Measurements from ENCODE around the gene CHMP6. TPM values are rescaled to one million over a fixed set of nuclear protein-coding genes. Genes with fewer than 3 reads are reported as not detected.

The CHMP6 gene
- total RNA-seq, 1 donor from 2014 or later, result 29.1 TPM

DNA sequence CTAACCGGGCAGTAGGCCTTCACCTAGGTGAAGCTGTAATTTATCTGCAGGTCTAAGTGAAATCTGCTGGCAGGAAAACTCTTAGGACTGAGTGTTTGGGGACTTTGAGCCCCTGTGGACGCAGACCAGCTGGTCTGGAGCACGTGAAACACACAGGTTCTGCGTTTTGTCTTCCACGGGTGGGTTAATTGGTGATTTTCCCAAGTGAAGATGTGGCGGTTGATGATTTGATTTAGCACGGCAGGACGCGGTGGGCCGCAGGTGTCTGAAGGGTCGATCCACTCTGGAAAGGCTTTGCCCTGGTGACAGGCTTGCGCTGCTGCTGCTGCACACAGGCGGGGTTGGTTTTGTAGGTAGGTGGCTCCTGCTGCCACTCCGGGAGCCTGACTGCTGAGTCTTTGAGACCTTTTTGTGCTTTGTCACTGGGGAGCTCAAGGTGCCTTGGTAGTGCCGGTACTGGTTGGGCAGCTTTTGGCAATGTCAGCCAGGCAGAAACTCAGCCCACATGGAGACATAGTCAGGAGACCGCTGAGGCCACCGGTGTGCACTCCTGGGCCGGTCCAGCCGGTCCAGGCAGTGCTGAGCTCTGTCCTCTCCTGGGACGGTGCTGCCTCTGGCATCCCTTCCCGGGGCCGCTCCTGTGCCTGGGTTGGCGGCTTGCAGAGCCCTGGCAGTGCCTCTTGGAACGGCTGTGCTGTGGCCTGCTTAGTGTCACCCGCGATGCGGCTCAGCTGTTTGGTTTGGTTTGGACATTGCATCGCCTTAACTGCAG, 45.6 kb downstream of the CHMP6 start:
- Mint-ChIP-seq H3K9me3 (no peaks in the 10 kb centered on the region), H3K4me3 (peak overlapping the region; percentile 94), H3K36me3 (peaks cover 3% of the 10 kb centered on the region), H3K27ac (peak overlapping the region; percentile 97), H3K27me3 (no peaks in the 10 kb centered on the region), H3K4me1 (ENCODE audit: unreplicated experiment) (peaks cover 51% of the 10 kb centered on the region)
- TF ChIP-seq, protein P1, sequence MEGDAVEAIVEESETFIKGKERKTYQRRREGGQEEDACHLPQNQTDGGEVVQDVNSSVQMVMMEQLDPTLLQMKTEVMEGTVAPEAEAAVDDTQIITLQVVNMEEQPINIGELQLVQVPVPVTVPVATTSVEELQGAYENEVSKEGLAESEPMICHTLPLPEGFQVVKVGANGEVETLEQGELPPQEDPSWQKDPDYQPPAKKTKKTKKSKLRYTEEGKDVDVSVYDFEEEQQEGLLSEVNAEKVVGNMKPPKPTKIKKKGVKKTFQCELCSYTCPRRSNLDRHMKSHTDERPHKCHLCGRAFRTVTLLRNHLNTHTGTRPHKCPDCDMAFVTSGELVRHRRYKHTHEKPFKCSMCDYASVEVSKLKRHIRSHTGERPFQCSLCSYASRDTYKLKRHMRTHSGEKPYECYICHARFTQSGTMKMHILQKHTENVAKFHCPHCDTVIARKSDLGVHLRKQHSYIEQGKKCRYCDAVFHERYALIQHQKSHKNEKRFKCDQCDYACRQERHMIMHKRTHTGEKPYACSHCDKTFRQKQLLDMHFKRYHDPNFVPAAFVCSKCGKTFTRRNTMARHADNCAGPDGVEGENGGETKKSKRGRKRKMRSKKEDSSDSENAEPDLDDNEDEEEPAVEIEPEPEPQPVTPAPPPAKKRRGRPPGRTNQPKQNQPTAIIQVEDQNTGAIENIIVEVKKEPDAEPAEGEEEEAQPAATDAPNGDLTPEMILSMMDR (conservative IDR thresholded peaks at IDR 0.05), result no peak
- no peak for DNase-seq (ENCODE audit: extremely low spot score, unreplicated experiment)

DNA sequence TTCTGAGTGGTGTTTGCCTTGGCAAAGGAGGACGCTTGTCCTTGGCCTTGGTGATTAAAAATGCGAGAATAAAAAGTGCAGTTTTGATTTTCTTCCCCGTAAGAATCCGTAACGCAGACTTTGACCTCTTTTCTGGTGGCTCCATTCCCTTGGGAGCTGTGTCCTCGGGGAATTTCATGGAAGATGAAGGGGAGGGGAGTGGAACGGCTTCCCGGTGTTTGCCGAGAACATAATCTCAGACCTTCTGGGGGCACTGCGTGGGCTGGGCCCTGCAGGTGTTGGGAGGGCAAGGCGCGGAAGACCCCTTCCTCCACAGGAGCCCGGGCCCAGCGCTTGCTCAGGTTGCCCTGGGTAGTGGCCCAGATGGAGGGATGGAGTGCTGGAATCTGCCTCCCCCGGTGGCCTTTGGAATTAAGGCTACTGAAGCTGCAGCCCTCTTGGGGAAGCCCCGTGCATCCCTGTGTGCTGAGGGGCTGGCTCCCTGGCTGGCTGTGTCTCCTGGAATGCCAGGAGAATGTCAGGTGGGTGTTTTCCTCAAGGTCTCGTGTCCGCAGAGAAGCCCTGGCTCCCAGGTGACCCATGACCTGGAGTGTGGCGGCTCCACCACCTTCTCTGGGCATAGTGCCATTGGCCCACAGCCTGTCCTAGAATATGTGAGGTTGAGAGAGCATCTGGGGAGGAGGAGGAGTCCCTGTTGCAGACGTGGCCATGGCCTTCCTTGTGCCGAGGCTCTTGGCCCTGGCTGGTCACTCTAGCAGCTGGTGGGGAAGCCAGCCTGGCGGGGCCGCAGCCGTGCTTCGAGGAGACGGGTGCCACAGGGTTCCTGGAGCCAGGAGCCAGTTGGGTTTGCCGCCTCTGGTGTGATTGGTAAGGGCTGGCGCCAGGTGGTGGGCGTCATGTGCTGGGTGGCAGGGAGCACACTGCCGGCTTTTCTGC, 46.4 kb downstream of the CHMP6 start:
- Mint-ChIP-seq H3K4me1 (ENCODE audit: unreplicated experiment) (peaks cover 49% of the 10 kb centered on the region), H3K36me3 (peaks cover 3% of the 10 kb centered on the region), H3K9me3 (no peaks in the 10 kb centered on the region), H3K4me3 (peak overlapping the region; percentile 94), H3K27ac (peak overlapping the region; percentile 97), H3K27me3 (no peaks in the 10 kb centered on the region)
- no peak for DNase-seq (ENCODE audit: extremely low spot score, unreplicated experiment)
- TF ChIP-seq, protein P1 (conservative IDR thresholded peaks at IDR 0.05), result peak; percentile 16

DNA sequence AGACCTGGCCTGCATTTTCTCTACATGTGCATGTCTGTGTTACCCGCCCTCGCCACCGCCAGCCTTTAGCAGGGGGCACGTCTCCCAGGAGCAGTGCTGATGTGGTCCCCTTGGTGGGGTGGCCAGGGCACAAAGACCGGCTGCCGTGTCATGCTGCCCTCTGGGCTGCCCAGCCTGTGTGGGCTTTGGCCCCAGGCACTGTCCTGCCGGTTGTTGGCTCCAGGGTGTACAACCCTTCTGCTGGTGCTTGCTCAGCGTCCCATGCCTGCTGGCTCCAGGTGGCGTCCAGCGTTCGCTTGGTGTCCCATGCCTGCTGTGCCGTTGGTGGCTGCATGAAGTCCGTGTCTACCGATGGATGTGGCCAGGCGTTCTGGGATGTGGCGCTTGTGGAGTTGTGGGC, 47.5 kb downstream of the CHMP6 start:
- Mint-ChIP-seq H3K4me1 (ENCODE audit: unreplicated experiment) (peaks cover 46% of the 10 kb centered on the region), H3K4me3 (no peak overlapping the region), H3K27me3 (no peaks in the 10 kb centered on the region), H3K27ac (peak overlapping the region; percentile 56), H3K9me3 (no peaks in the 10 kb centered on the region), H3K36me3 (peaks cover 3% of the 10 kb centered on the region)
- no peak for DNase-seq (ENCODE audit: extremely low spot score, unreplicated experiment)
- TF ChIP-seq, protein P1 (conservative IDR thresholded peaks at IDR 0.05), result no peak

DNA sequence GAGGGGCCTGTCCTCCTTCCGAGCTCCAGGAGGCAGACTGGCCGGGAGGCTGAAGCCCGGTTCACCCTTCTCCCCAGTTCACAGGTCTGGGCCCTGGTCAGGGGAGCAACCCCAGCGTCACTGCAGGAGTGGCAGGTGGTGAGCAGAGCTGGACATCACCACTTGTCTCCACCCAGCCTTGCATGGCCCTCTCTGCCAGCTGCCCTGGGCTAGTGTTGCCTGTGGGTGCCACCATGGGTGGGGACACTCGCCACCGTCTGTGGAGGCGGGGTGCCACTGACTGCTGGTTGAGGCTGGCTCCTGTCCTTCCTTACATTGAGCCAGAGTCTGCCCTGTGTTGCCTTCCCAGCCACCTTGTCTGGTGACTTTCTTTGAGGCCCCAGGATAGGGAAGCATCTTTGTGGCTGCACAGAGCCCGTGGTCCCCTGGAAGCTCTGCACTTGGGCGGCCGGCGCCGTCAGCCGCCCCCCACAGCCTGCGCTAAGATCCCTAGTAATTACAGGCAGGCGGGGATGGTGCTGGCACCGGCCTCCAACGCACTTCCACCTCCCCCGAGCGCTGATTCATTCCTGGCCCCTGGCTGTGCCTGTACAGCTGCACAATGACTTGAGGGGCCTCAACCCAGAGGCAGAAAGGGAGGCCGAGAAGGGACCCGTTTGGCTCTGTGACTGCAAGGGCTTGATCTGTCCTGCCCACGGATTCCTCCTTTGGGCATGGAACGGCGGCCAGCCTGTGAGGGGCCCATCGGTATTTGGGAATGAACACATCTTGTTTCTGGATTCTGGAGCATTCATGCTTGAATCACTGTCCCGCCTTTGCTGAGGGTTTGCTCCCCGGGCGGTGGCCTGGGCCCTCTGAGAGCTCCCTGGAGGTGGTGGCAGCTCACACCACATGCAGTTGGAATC, 48.5 kb downstream of the CHMP6 start:
- TF ChIP-seq, protein P1 (conservative IDR thresholded peaks at IDR 0.05), result no peak
- peak overlapping the region; percentile 94 for H3K27ac Mint-ChIP-seq
- DNase-seq (ENCODE audit: extremely low spot score, unreplicated experiment), result no peak
- peaks cover 3% of the 10 kb centered on the region for H3K36me3 Mint-ChIP-seq
- no peaks in the 10 kb centered on the region for H3K27me3 Mint-ChIP-seq
- H3K9me3 Mint-ChIP-seq, result no peaks in the 10 kb centered on the region
- H3K4me3 Mint-ChIP-seq, result peak overlapping the region; percentile 71
- H3K4me1 Mint-ChIP-seq (ENCODE audit: unreplicated experiment), result peaks cover 55% of the 10 kb centered on the region

DNA sequence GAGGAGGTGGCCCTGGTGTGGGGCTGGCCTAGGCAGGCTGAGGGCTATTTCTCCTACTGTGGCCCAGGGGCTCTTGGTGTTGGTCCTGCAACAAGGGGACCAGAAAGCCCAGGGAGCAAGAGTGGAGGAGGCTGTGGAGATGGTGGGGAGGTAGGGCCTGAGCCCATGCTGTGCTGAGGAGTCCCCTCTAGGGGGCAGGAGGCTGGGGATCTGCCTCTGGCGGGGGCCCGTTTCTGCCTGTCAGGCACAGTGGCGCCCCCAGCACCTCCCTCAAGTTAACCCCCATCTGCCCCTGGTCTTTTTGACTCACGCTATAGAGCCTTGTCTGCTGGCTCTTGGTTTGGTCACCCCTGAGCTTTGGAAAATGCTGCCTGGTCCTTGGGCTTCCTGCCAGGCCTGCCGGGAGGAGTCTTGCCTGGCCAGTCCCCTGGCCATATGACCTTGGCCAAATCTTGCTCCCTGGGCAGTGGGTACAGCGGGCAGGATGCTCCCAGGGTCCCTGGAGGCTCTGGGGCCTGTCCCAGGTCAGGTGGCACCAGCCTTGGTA, 49.2 kb downstream of the CHMP6 start:
- peaks cover 3% of the 10 kb centered on the region for H3K36me3 Mint-ChIP-seq
- TF ChIP-seq, protein P1 (conservative IDR thresholded peaks at IDR 0.05), result peak; percentile 67
- H3K4me3 Mint-ChIP-seq, result peak overlapping the region; percentile 71
- H3K27ac Mint-ChIP-seq, result peak overlapping the region; percentile 94
- no peaks in the 10 kb centered on the region for H3K27me3 Mint-ChIP-seq
- H3K4me1 Mint-ChIP-seq (ENCODE audit: unreplicated experiment), result peaks cover 52% of the 10 kb centered on the region
- no peaks in the 10 kb centered on the region for H3K9me3 Mint-ChIP-seq
- DNase-seq (ENCODE audit: extremely low spot score, unreplicated experiment), result no peak
